Measurements from ENCODE around the gene FOLR1. TPM values are rescaled to one million over a fixed set of nuclear protein-coding genes. Genes with fewer than 3 reads are reported as not detected.

FOLR1 gene
- total and polyA plus RNA-seq, 3 donors from 2014 or later = 1.2 to 3.7 TPM; not detected in 1

GRCh38 chr11:72222106-72222891, 30.4 kb downstream of the FOLR1 start:
- intact Hi-C loops (cut with DNase I; ENCODE audit: low total_unique reads) = no loop called here
- WGBS, 2 donors = 46 to 48% methylated on average over 6 of the region's 6 CpGs
- peak; percentile 13 for DNase-seq
- peaks cover 17% of the 10 kb centered on the region for H3K4me1 ChIP-seq
- H3K4me3 ChIP-seq = peak overlapping the region; percentile 80 to 88
- H3K36me3 ChIP-seq (ENCODE audit: low read depth, missing control alignments) = no peaks in the 10 kb centered on the region
- TF ChIP-seq CTCF (IDR thresholded peaks at IDR 0.05) = no peak
- TF ChIP-seq POLR2A (IDR thresholded peaks at IDR 0.05) = no peak
- H3K9me3 ChIP-seq = no peaks in the 10 kb centered on the region
- peak overlapping the region; percentile 88 to 96 for H3K27ac ChIP-seq
- no peaks in the 10 kb centered on the region for H3K27me3 ChIP-seq

GRCh38 chr11:72222907-72223614, 31.1 kb downstream of the FOLR1 start:
- Histone ChIP-seq H3K9me3 (no peaks in the 10 kb centered on the region), H3K36me3 (ENCODE audit: low read depth, missing control alignments) (no peaks in the 10 kb centered on the region), H3K27ac (peak overlapping the region; percentile 88 to 96), H3K4me1 (peaks cover 17% of the 10 kb centered on the region), H3K4me3 (peak overlapping the region; percentile 80 to 88), H3K27me3 (no peaks in the 10 kb centered on the region)
- no peak for TF ChIP-seq POLR2A (IDR thresholded peaks at IDR 0.05)
- peak in 2 of 3 experiments; percentile 9 to 32 for TF ChIP-seq CTCF (IDR thresholded peaks at IDR 0.05)
- DNase-seq = peak; percentile 96
- intact Hi-C loops (cut with DNase I; ENCODE audit: low total_unique reads) = no loop called here
- 0% methylated on average over 6 to 36 of the region's 47 CpGs for WGBS, 2 donors

- Histone ChIP-seq H3K9me3 (no peaks in the 10 kb centered on the region), H3K36me3 (ENCODE audit: low read depth, missing control alignments) (no peaks in the 10 kb centered on the region), H3K27me3 (no peaks in the 10 kb centered on the region), H3K27ac (peak overlapping the region; percentile 88 to 96), H3K4me1 (peaks cover 17% of the 10 kb centered on the region), H3K4me3 (peak overlapping the region; percentile 80 to 88)
- DNase-seq = peak; percentile 76
- intact Hi-C loops (cut with DNase I; ENCODE audit: low total_unique reads) = no loop called here
- no peak for TF ChIP-seq CTCF (IDR thresholded peaks at IDR 0.05)
- TF ChIP-seq POLR2A (IDR thresholded peaks at IDR 0.05) = no peak
- WGBS, 2 donors = 2% methylated on average over 13 to 74 of the region's 84 CpGs
Observed at GRCh38 chr11:72223615-72224563, 31.9 kb downstream of the FOLR1 start.

GRCh38 chr11:72224564-72225410, 32.8 kb downstream of the FOLR1 start, which contains the start of gene INPPL1:
TSS of gene INPPL1 (plus strand) at chr11:72224767. CDS start at chr11:72224985, 218 bp downstream.
- H3K27ac ChIP-seq = peak within 1 kb of the TSS; percentile 88 to 96
- intact Hi-C loops (cut with DNase I; ENCODE audit: low total_unique reads) = no loop called here
- no peaks in the 10 kb centered on the region for H3K36me3 ChIP-seq (ENCODE audit: low read depth, missing control alignments)
- peaks cover 17% of the 10 kb centered on the region for H3K4me1 ChIP-seq
- 0 to 3% methylated on average over 1 to 38 of the region's 81 CpGs for WGBS, 2 donors
- TF ChIP-seq POLR2A (IDR thresholded peaks at IDR 0.05) = no peak
- no peak for TF ChIP-seq CTCF (IDR thresholded peaks at IDR 0.05)
- no peaks in the 10 kb centered on the region for H3K9me3 ChIP-seq
- H3K27me3 ChIP-seq = no peaks in the 10 kb centered on the region
- DNase-seq = peak; percentile 76
- peak within 1 kb of the TSS; percentile 80 to 88 for H3K4me3 ChIP-seq
